ENCODE data around the gene PLD5.
"Not testable (repeated sequence)": the region's sequence is repeated elsewhere in the genome, so short reads cannot be mapped to it uniquely, and the experiment has no call there.

PLD5 gene

DNA sequence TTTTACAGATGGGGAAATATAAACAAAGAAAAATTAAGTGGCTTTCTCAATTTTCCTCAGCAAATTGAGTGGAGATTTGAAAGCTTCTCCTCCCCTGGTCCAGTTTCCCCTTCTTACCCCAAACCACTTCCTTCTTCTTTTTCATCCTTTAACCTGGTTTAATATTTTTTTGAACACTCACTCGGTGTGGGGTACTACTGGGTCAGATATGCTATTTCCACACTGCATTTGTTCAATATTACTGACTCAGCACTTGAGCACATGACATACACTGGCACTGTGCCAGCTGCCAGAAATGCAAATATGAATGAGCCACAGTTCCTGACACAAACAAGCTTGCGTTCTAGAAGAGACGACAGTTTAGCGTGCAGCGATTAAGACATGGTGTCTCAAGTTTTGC lies 193.6 kb downstream of the PLD5 start:
- H3K4me3 ChIP-seq (ENCODE audit: low read length); H3K36me3 ChIP-seq (ENCODE audit: insufficient read depth, low read length); H3K4me2 ChIP-seq (ENCODE audit: low read length); H3K9ac ChIP-seq (ENCODE audit: low read depth, low read length); H3K9me3 ChIP-seq (replicated peaks; ENCODE audit: low read length); H3K27me3 ChIP-seq (ENCODE audit: control insufficient read depth, insufficient read depth, low read length); H3K4me1 ChIP-seq (ENCODE audit: control insufficient read depth, insufficient read depth, low read length): not testable (repeated sequence)

DNA sequence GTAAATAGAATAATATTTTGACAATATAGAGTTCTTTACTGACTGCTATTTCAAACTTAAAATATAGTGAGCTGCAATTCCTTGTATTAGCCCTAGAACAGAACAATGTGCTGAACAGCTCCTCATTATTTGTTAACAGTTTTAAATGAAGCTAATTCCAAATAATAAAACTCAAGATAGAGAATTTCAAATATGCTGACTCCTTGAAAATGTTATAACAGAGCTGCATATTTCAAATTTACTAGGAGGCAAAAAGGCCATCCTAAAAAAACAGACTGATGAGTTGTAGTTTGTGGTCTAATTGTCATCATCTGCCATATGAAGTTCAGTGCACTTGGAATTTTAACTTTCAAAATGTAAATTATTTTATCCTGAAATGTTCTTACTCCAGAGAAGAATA lies 197.1 kb downstream of the PLD5 start:
- H3K4me3 ChIP-seq (ENCODE audit: low read length); H3K27me3 ChIP-seq (ENCODE audit: control insufficient read depth, insufficient read depth, low read length); H3K4me1 ChIP-seq (ENCODE audit: control insufficient read depth, insufficient read depth, low read length); H3K36me3 ChIP-seq (ENCODE audit: insufficient read depth, low read length); H3K9me3 ChIP-seq (replicated peaks; ENCODE audit: low read length); H3K9ac ChIP-seq (ENCODE audit: low read depth, low read length); H3K4me2 ChIP-seq (ENCODE audit: low read length): not testable (repeated sequence)

- not testable (repeated sequence) for H3K36me3 ChIP-seq (ENCODE audit: insufficient read depth, low read length); H3K4me1 ChIP-seq (ENCODE audit: control insufficient read depth, insufficient read depth, low read length); H3K9me3 ChIP-seq (replicated peaks; ENCODE audit: low read length); H3K27me3 ChIP-seq (ENCODE audit: control insufficient read depth, insufficient read depth, low read length); H3K4me2 ChIP-seq (ENCODE audit: low read length); H3K9ac ChIP-seq (ENCODE audit: low read depth, low read length); H3K4me3 ChIP-seq (ENCODE audit: low read length)
Observed at GRCh38 chr1:242321981-242322380, 202.5 kb downstream of the PLD5 start.

- no peak overlapping the region for H3K9ac ChIP-seq (ENCODE audit: low read depth, low read length)
- H3K9me3 ChIP-seq (replicated peaks; ENCODE audit: low read length) = no peaks in the 10 kb centered on the region
- no peak overlapping the region for H3K4me2 ChIP-seq (ENCODE audit: low read length)
- H3K36me3 ChIP-seq (ENCODE audit: insufficient read depth, low read length) = no peaks in the 10 kb centered on the region
- H3K4me1 ChIP-seq (ENCODE audit: control insufficient read depth, insufficient read depth, low read length) = no peaks in the 10 kb centered on the region
- no peak overlapping the region for H3K4me3 ChIP-seq (ENCODE audit: low read length)
- no peaks in the 10 kb centered on the region for H3K27me3 ChIP-seq (ENCODE audit: control insufficient read depth, insufficient read depth, low read length)
Observed at GRCh38 chr1:242318140-242318539, 206.4 kb downstream of the PLD5 start.

DNA sequence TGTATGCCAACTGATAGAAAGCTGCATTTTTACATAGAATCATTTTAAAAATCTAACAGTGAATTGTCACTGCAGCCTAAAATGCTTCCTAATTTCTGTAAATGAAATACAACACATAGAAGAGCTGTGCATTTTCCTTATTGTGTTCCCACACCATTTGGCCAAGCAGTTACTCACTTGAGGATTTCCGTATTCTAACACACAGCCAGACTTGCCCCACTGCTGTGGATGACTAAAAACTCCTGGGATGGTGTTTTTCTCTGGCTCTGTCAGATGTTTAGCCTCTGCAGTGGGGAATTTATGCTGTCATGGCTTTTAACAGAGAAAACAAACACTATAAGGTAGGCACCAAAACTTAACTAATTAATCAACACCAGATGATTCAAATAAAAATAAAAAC lies 209.6 kb downstream of the PLD5 start:
- H3K9me3 ChIP-seq (replicated peaks; ENCODE audit: low read length); H3K9ac ChIP-seq (ENCODE audit: low read depth, low read length); H3K27me3 ChIP-seq (ENCODE audit: control insufficient read depth, insufficient read depth, low read length); H3K4me3 ChIP-seq (ENCODE audit: low read length); H3K4me1 ChIP-seq (ENCODE audit: control insufficient read depth, insufficient read depth, low read length); H3K36me3 ChIP-seq (ENCODE audit: insufficient read depth, low read length); H3K4me2 ChIP-seq (ENCODE audit: low read length): not testable (repeated sequence)

DNA sequence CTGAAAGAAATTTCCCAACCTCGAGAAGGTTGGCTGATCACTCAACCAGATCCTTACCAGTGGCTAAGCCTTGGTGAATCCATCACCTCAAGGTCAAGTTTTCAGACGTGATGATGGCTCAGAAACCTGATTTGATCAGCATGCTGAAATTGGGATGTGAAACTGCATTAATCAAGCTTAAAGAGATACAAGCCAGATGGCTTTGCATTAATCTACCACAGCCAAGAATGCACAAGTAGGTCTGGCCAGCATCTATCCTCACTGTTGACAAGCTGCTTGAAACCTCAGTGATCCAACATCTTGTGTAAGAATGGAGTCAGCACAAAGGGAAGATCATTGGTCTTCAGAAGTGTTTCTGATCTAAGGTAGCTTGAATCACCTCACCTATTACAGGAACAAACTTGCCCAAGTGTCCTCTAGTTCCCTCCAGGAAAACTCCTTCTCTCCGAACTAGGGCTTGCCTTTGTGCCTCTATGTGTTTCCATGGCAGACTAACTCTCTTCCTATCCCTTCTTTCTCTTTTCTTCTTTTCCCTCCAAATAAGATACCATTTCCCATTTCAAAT lies 210.3 kb downstream of the PLD5 start:
- H3K27me3 ChIP-seq (ENCODE audit: control insufficient read depth, insufficient read depth, low read length) = not testable (repeated sequence)

DNA sequence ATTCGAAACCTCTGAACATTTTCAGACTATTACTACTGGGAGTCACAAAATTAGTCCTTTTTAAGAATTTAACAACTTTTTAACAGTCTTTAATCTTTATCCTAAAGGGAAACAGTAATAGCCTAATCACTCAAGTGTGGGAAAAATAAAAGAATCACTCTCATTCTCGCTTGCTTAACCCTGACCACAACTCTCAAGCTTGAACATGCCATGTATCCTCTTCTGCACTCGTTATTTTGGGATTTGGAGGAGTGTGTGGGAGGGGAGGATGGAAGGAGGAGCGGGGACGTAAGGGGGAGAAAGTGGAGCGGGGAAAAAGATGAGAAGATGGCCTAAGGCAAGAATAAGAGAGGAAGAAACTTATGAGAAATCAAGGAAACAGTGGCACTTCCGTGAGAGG lies 215.8 kb downstream of the PLD5 start:
- H3K27me3 ChIP-seq (ENCODE audit: control insufficient read depth, insufficient read depth, low read length); H3K9ac ChIP-seq (ENCODE audit: low read depth, low read length); H3K36me3 ChIP-seq (ENCODE audit: insufficient read depth, low read length); H3K4me3 ChIP-seq (ENCODE audit: low read length); H3K9me3 ChIP-seq (replicated peaks; ENCODE audit: low read length); H3K4me1 ChIP-seq (ENCODE audit: control insufficient read depth, insufficient read depth, low read length); H3K4me2 ChIP-seq (ENCODE audit: low read length): not testable (repeated sequence)

More for the DNA sequence above, 210.3 kb downstream of the PLD5 start:
- H3K4me2 ChIP-seq (ENCODE audit: low read length); H3K36me3 ChIP-seq (ENCODE audit: insufficient read depth, low read length); H3K9ac ChIP-seq (ENCODE audit: low read depth, low read length); H3K4me3 ChIP-seq (ENCODE audit: low read length); H3K9me3 ChIP-seq (replicated peaks; ENCODE audit: low read length); H3K4me1 ChIP-seq (ENCODE audit: control insufficient read depth, insufficient read depth, low read length): not testable (repeated sequence)

DNA sequence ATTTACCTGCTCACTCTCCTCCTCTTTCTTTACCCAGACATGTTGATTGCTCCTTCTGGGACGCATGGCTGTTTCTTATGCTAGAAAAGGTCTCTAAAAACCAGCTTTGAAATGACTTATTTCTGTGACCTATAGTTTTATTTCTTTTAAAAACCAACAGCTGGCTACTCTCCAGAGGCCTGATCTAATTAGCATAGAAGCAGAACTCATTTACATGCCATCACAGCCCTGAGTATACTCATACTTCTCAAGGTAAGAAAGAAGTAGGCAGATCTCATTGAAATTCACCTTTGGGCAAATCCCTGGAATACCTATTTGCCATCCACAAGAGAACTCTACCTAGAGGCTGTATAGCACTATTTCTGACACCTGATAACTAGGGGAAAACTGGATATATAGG lies 230.7 kb downstream of the PLD5 start:
- H3K9me3 ChIP-seq (replicated peaks; ENCODE audit: low read length); H3K36me3 ChIP-seq (ENCODE audit: insufficient read depth, low read length); H3K27me3 ChIP-seq (ENCODE audit: control insufficient read depth, insufficient read depth, low read length); H3K4me3 ChIP-seq (ENCODE audit: low read length); H3K4me1 ChIP-seq (ENCODE audit: control insufficient read depth, insufficient read depth, low read length); H3K9ac ChIP-seq (ENCODE audit: low read depth, low read length); H3K4me2 ChIP-seq (ENCODE audit: low read length): not testable (repeated sequence)

- not testable (repeated sequence) for H3K4me1 ChIP-seq (ENCODE audit: control insufficient read depth, insufficient read depth, low read length); H3K9me3 ChIP-seq (replicated peaks; ENCODE audit: low read length); H3K9ac ChIP-seq (ENCODE audit: low read depth, low read length); H3K27me3 ChIP-seq (ENCODE audit: control insufficient read depth, insufficient read depth, low read length); H3K4me3 ChIP-seq (ENCODE audit: low read length); H3K36me3 ChIP-seq (ENCODE audit: insufficient read depth, low read length); H3K4me2 ChIP-seq (ENCODE audit: low read length)
Observed at GRCh38 chr1:242288067-242288466, 236.4 kb downstream of the PLD5 start.

GRCh38 chr1:242282758-242283485 lies 241.6 kb downstream of the PLD5 start:
- H3K27me3 ChIP-seq (ENCODE audit: control insufficient read depth, insufficient read depth, low read length); H3K9me3 ChIP-seq (replicated peaks; ENCODE audit: low read length); H3K4me2 ChIP-seq (ENCODE audit: low read length); H3K4me3 ChIP-seq (ENCODE audit: low read length); H3K4me1 ChIP-seq (ENCODE audit: control insufficient read depth, insufficient read depth, low read length); H3K9ac ChIP-seq (ENCODE audit: low read depth, low read length); H3K36me3 ChIP-seq (ENCODE audit: insufficient read depth, low read length): not testable (repeated sequence)

DNA sequence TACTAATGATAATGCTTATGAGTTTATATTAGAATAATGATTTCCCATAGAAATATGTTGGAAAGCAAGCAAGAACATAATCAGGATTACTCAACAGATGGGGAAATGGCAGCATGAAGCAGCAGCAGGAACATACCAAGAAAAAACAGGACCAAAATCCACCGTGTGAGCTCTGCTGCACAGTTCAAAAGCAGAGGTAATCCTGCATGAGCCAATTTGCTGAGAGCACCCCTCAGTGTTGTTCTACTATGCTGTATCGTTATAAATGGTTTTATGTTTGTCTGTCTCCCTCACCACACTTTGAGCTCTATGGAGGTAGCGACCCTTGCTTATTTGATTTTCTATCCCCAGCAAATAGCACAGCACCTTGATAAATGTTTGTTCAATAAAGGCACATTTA lies 246.1 kb downstream of the PLD5 start:
- not testable (repeated sequence) for H3K4me2 ChIP-seq (ENCODE audit: low read length); H3K36me3 ChIP-seq (ENCODE audit: insufficient read depth, low read length); H3K4me1 ChIP-seq (ENCODE audit: control insufficient read depth, insufficient read depth, low read length); H3K27me3 ChIP-seq (ENCODE audit: control insufficient read depth, insufficient read depth, low read length); H3K9me3 ChIP-seq (replicated peaks; ENCODE audit: low read length); H3K4me3 ChIP-seq (ENCODE audit: low read length); H3K9ac ChIP-seq (ENCODE audit: low read depth, low read length)

DNA sequence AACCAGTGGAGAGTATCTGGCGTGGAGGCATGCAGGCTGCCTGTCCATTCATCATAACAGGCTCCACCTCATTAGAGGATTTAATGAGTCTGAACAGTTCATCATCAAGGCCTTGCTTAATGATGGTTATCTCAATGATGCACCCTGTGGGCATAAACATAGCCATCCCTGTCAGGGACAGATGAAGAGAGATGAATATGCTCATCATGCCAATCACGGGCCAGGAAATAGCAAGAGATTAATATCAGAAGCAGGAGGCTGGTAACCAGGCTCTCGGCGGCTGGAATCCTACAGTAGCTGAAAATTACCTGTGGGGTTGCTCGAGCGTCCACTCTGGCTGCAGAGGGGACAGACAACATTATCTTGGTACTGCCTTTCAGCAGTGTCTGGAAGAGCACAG lies 247.7 kb downstream of the PLD5 start:
- not testable (repeated sequence) for H3K9me3 ChIP-seq (replicated peaks; ENCODE audit: low read length); H3K4me2 ChIP-seq (ENCODE audit: low read length); H3K27me3 ChIP-seq (ENCODE audit: control insufficient read depth, insufficient read depth, low read length); H3K36me3 ChIP-seq (ENCODE audit: insufficient read depth, low read length); H3K4me3 ChIP-seq (ENCODE audit: low read length); H3K9ac ChIP-seq (ENCODE audit: low read depth, low read length); H3K4me1 ChIP-seq (ENCODE audit: control insufficient read depth, insufficient read depth, low read length)
